Astrocyte (in vitro differentiated cells and primary cell): ENCODE data around the gene SERTAD4. TPM values are rescaled to one million over a fixed set of nuclear protein-coding genes. Genes with fewer than 3 reads are reported as not detected.

ENCODE experiments used
- DNase-seq: peaks from one replicate; pipeline ENCODE4 v3.0.0-alpha.2; 2010; ENCODE audit warnings: low read depth
- FAIRE-seq: peaks from 2 replicates; lab custom pipeline; 2011; peaks lifted over from hg19 to GRCh38; lab: Jason Lieb, UNC
- H2AFZ ChIP-seq: 2 replicates; pipeline ENCODE4 v1.6.0; 2012; ENCODE audit warnings: low read depth, low read length, inconsistent platforms
- H3K27ac ChIP-seq: 2 replicates; pipeline ENCODE4 v1.5.1; 2011; ENCODE audit warnings: low read depth, low read length, inconsistent platforms
- H3K27me3 ChIP-seq: 2 replicates; pipeline ENCODE4 v1.6.0; 2011; ENCODE audit warnings: low read length, inconsistent platforms; ENCODE audit not compliant: insufficient read depth
- H3K36me3 ChIP-seq: 2 replicates; pipeline ENCODE4 v1.5.1; 2011; ENCODE audit warnings: low read length, inconsistent platforms; ENCODE audit not compliant: insufficient read depth
- H3K4me1 ChIP-seq: 2 replicates; pipeline ENCODE4 v1.5.1; 2011; ENCODE audit warnings: low read length, inconsistent platforms; ENCODE audit not compliant: insufficient read depth
- H3K4me2 ChIP-seq: 2 replicates; pipeline ENCODE4 v1.6.0; 2012; ENCODE audit warnings: low read length, inconsistent platforms
- H3K4me3 ChIP-seq: 2 replicates; pipeline ENCODE4 v1.5.1; 2011; ENCODE audit warnings: low read depth, mild to moderate bottlenecking, low read length, inconsistent platforms; ENCODE audit not compliant: insufficient read depth
- H3K79me2 ChIP-seq: 2 replicates; pipeline ENCODE4 v1.6.0; 2012; ENCODE audit warnings: mild to moderate bottlenecking, low read length, inconsistent platforms; ENCODE audit not compliant: insufficient read depth
- H3K9ac ChIP-seq: 2 replicates; pipeline ENCODE4 v1.6.0; 2012; ENCODE audit warnings: mild to moderate bottlenecking, low read length, inconsistent platforms
- H3K9me3 ChIP-seq: 2 replicates; pipeline ENCODE4 v1.5.1; 2012; ENCODE audit warnings: low read depth, mild to moderate bottlenecking, low read length, inconsistent platforms; ENCODE audit not compliant: insufficient read depth
- H4K20me1 ChIP-seq: 2 replicates; pipeline ENCODE4 v1.6.0; 2012; ENCODE audit warnings: low read length, inconsistent platforms; ENCODE audit not compliant: insufficient read depth
- H3K27ac Mint-ChIP-seq: one replicate; pipeline ENCODE4 v1.8.0; 2021; ENCODE audit warnings: mild to moderate bottlenecking, mixed read lengths; ENCODE audit not compliant: unreplicated experiment
- H3K27me3 Mint-ChIP-seq: one replicate; pipeline ENCODE4 v1.8.0; 2021; ENCODE audit warnings: low read depth, mixed read lengths; ENCODE audit not compliant: unreplicated experiment
- H3K36me3 Mint-ChIP-seq: one replicate; pipeline ENCODE4 v1.8.0; 2021; ENCODE audit warnings: low read depth, mixed read lengths; ENCODE audit not compliant: unreplicated experiment
- H3K4me1 Mint-ChIP-seq: one replicate; pipeline ENCODE4 v1.8.0; 2021; ENCODE audit warnings: low read depth, mixed read lengths; ENCODE audit not compliant: unreplicated experiment
- H3K4me3 Mint-ChIP-seq: one replicate; pipeline ENCODE4 v1.8.0; 2021; ENCODE audit warnings: mild to moderate bottlenecking, moderate library complexity, mixed read lengths; ENCODE audit not compliant: unreplicated experiment
- H3K9me3 Mint-ChIP-seq: one replicate; pipeline ENCODE4 v1.8.0; 2021; ENCODE audit warnings: mild to moderate bottlenecking, mixed read lengths; ENCODE audit not compliant: unreplicated experiment
- EZH2 ChIP-seq: IDR thresholded peaks from 2 replicates; pipeline ENCODE4 v1.6.1; 2012; ENCODE audit warnings: mild to moderate bottlenecking, low read length, inconsistent platforms; ENCODE audit not compliant: insufficient read depth
- total RNA-seq: library from RNA; stranded (reverse); gene quantifications from 2 replicates; pipeline ENCODE4 v1.2.1, GENCODE V29; 2021
- TF ChIP-seq, protein P1 (sequence below): IDR thresholded peaks from 2 replicates; pipeline ENCODE4 v1.5.1; 2011; ENCODE audit warnings: low read depth, mild to moderate bottlenecking, inconsistent platforms, low read length, moderate library complexity; ENCODE audit not compliant: insufficient read depth

Gene SERTAD4
- total RNA-seq, 1 donor from 2014 or later = 4.6 TPM

DNA sequence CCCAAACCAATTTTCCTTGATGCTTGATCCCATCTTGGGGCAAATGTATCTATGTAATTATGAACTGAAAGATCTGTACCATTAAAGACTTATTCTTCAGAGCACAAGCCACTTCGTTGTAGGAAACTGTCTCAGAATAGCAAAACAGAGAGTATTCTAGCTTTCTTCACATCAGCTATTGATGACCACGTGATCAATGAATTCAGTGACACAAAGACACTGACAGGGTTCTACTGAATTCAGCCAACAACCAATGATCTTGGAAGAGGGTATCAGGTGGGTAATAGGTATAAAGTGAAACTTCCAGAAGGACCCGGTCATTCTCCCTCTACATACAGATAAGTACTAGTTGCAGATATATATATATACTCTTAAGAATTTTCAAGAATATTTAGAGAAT is 33.8 kb upstream of the SERTAD4 start:
- Histone ChIP-seq H3K4me3 (no peak overlapping the region), H3K4me1 (no peaks in the 10 kb centered on the region), H2AFZ (no peak overlapping the region), H3K4me2 (no peak overlapping the region), H3K9me3 (no peaks in the 10 kb centered on the region), H3K36me3 (no peaks in the 10 kb centered on the region), H4K20me1 (no peaks in the 10 kb centered on the region), H3K27ac (no peak overlapping the region), H3K27me3 (peaks cover 3% of the 10 kb centered on the region), H3K9ac (no peak overlapping the region), H3K79me2 (no peaks in the 10 kb centered on the region)
- Mint-ChIP-seq H3K27ac (no peak overlapping the region), H3K9me3 (peaks cover 9% of the 10 kb centered on the region), H3K4me1 (peaks cover 3% of the 10 kb centered on the region), H3K4me3 (no peak overlapping the region), H3K36me3 (no peaks in the 10 kb centered on the region), H3K27me3 (no peaks in the 10 kb centered on the region)
- DNase-seq (no peak), FAIRE-seq (no peak)
- TF ChIP-seq EZH2 = no peak

DNA sequence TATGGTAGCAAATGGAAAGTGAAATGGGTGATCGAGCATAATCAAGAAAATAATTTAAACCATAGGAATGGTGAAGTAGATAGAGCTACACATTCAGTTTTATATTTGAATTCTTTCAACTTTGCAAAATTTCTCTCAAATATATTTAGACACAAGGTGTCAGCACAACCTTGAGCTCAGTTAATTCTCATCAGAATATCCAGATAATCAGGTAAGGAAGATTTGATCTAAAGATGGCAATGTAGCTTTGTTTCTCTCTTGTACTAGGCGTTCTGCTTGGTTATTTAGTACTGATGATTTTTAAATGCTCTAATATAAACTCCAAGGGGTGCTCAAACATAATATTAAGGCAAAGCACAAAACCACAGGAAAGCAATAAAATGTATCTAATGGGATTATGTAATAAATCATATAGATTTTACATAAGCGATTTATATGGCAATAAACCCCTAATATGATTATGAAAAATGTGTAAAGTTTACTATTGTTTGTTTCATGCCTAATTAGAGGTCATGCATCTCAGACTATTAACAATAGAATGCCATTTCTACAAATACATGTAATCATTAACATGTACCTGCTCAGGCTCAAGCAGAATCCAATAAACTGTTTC is 32.4 kb upstream of the SERTAD4 start:
- Histone ChIP-seq H2AFZ (no peak overlapping the region), H3K4me3 (no peak overlapping the region), H3K27me3 (peaks cover 3% of the 10 kb centered on the region), H3K9ac (no peak overlapping the region), H3K4me2 (no peak overlapping the region), H4K20me1 (no peaks in the 10 kb centered on the region), H3K27ac (no peak overlapping the region), H3K36me3 (no peaks in the 10 kb centered on the region), H3K4me1 (no peaks in the 10 kb centered on the region), H3K9me3 (no peaks in the 10 kb centered on the region), H3K79me2 (no peaks in the 10 kb centered on the region)
- Mint-ChIP-seq H3K4me3 (no peak overlapping the region), H3K36me3 (no peaks in the 10 kb centered on the region), H3K4me1 (peaks cover 3% of the 10 kb centered on the region), H3K9me3 (peaks cover 9% of the 10 kb centered on the region), H3K27ac (no peak overlapping the region), H3K27me3 (no peaks in the 10 kb centered on the region)
- DNase-seq (no peak), FAIRE-seq (no peak)
- TF ChIP-seq EZH2 = no peak
- TF ChIP-seq, protein P1, sequence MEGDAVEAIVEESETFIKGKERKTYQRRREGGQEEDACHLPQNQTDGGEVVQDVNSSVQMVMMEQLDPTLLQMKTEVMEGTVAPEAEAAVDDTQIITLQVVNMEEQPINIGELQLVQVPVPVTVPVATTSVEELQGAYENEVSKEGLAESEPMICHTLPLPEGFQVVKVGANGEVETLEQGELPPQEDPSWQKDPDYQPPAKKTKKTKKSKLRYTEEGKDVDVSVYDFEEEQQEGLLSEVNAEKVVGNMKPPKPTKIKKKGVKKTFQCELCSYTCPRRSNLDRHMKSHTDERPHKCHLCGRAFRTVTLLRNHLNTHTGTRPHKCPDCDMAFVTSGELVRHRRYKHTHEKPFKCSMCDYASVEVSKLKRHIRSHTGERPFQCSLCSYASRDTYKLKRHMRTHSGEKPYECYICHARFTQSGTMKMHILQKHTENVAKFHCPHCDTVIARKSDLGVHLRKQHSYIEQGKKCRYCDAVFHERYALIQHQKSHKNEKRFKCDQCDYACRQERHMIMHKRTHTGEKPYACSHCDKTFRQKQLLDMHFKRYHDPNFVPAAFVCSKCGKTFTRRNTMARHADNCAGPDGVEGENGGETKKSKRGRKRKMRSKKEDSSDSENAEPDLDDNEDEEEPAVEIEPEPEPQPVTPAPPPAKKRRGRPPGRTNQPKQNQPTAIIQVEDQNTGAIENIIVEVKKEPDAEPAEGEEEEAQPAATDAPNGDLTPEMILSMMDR = no peak

DNA sequence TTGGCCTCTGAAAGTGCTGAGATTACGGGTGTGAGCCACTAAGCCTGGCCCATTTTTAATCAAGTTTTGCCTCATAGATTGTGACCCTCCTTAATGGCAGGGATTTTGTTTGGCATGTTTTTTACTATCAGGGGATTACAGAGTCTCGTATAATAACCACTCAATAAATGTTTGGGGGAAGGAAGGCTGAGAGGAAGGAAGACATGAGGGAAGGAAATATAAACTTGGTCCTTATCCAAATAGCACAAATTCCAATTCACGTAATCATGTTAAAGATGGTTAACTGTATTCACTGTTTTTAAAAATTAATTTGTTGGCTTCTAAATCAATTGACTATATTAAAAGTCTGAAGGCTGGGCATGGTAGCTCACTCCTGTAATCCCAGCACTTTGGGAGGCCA is 30.9 kb upstream of the SERTAD4 start:
- Mint-ChIP-seq H3K9me3 (peaks cover 9% of the 10 kb centered on the region), H3K4me3 (no peak overlapping the region), H3K27me3 (no peaks in the 10 kb centered on the region), H3K4me1 (peaks cover 3% of the 10 kb centered on the region), H3K36me3 (no peaks in the 10 kb centered on the region), H3K27ac (no peak overlapping the region)
- TF ChIP-seq, protein P1 = no peak
- no peak for TF ChIP-seq EZH2
- Histone ChIP-seq H3K9ac (no peak overlapping the region), H3K4me1 (no peaks in the 10 kb centered on the region), H3K27me3 (peaks cover 3% of the 10 kb centered on the region), H2AFZ (no peak overlapping the region), H3K36me3 (no peaks in the 10 kb centered on the region), H3K4me3 (no peak overlapping the region), H3K27ac (no peak overlapping the region), H3K9me3 (no peaks in the 10 kb centered on the region), H4K20me1 (no peaks in the 10 kb centered on the region), H3K79me2 (no peaks in the 10 kb centered on the region), H3K4me2 (no peak overlapping the region)
- FAIRE-seq (no peak), DNase-seq (peak; percentile 24)
